HG03060 (cell line): ENCODE results near the gene PLAGL1.

ENCODE experiments used
- ATAC-seq: cut with Tn5 transposase; IDR thresholded peaks from one replicate; pipeline ENCODE4 v1.9.1; 2021; ENCODE audit warnings: low read depth, moderate number of reproducible peaks; ENCODE audit not compliant: unreplicated experiment

PLAGL1 gene

GRCh38 chr6:143967706-143968376 lies 40.2 kb downstream of the PLAGL1 start:
- ATAC-seq = no peak

DNA sequence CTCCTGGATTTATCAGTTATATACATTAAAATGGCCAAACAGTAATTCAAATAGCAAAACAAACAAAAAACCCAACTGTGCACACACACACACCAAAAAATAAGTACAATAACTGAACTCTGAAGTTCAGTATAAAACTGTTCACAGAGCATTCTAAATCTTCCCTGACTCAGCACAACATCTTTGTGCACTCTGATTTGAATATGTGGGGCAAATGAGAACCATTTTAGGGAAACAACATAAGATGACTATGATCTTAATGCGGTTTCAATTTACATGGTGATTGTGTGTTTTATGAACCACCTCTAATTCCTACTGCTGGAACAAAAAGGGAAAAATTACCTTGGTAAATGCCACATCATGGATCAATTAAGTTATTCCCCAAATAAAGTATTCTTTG lies 41.7 kb downstream of the PLAGL1 start:
- ATAC-seq = no peak

GRCh38 chr6:143965503-143966171 lies 42.4 kb downstream of the PLAGL1 start:
- ATAC-seq = no peak

- ATAC-seq = no peak
Observed at GRCh38 chr6:143964674-143965081, 43.4 kb downstream of the PLAGL1 start.

DNA sequence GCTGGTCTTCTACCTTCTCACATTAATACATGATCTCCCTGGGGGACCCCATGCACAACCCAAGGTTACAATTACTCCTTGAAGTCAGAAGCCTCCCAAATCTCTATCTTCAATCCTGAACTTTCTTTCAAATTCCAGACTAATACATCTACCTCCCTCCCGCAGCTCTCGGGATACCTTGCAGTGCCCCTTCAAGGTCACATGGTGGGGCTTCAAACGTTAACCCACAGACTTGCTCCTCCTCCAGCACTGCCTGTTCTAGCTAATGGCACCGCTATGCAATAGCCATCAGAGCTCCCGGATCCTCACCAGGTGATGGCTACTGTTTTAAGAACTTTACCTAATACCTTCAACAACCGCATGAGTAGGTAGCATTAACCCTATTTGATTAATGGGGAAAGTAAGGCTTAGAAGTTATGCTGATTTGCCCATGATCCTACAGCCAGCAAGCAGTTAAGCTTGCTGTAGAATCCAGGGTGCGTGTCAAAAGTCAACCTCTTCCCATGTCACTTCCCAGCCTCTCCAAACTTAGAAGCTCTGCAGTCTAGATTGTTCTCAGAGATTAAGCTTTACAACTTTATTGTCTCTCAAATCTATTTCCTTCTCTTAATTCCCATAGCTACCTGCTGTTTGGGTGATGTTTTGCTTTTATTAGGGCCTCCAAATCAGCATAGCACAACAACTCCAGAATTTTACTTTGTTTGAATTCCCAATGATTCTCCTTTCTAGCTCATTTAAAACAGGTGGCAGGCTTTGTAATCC lies 44.7 kb downstream of the PLAGL1 start:
- ATAC-seq = no peak

GRCh38 chr6:143961886-143962878 lies 45.9 kb downstream of the PLAGL1 start:
- ATAC-seq = no peak

DNA sequence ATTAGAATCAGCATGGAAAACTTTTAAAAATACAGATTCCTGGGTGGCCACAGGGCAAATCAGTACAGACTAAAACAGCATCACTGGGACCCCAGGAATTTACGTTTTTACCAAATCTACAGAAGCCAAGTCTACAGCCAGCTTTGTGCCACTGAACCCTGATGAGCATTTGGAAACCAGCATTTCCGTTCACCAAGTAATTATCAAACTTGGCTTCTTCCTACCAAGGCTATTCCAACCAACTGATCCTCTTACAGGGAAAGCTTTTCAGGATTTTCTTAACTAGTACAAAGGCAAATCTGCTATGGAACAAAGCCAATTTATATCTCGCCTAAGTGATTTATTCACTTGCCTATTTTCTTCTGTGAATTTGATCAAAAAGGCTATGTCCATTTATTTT lies 47.0 kb downstream of the PLAGL1 start:
- no peak for ATAC-seq

DNA sequence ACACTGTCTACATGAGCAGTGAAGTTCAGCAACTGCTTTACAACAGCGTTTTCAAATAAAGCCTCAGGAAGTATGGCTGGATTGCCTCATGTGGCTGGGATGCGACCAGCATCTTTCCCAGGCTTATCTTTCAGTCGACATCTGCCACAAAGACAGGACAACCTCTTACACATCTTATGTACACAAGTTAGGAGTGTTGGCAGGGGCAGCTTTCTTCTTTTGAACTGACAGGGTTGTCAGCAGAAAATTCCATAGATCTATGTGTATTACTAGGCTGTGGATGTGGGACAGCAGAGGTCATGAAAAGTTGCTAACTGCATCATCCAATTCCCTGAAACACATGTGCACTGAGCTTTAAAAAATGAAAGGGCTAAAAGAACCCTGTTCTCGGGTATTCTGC lies 48.1 kb downstream of the PLAGL1 start:
- no peak for ATAC-seq

GRCh38 chr6:143958839-143959399 lies 49.1 kb downstream of the PLAGL1 start:
- ATAC-seq = no peak

- no peak for ATAC-seq
Observed at GRCh38 chr6:143957679-143958274, 50.3 kb downstream of the PLAGL1 start.

DNA sequence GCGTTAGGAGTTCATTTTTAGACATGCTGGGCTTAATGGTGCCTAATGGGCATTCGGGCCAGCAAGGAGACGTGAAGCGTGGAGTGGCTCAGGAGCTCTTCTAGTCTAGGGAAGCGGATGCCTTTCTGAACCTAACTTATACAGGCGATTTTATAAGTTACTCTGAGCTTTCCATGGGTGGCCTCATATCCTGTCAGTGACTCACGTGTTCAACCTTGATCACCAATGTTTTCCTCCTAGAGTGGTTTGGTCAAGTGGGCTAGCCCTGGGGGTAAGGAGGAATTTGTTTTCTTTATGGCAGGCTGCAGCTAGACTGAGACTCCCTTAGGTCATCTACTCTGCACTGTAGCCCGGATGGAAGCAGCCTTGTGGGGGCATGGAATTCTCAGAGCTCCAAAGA lies 52.1 kb downstream of the PLAGL1 start:
- ATAC-seq = no peak

DNA sequence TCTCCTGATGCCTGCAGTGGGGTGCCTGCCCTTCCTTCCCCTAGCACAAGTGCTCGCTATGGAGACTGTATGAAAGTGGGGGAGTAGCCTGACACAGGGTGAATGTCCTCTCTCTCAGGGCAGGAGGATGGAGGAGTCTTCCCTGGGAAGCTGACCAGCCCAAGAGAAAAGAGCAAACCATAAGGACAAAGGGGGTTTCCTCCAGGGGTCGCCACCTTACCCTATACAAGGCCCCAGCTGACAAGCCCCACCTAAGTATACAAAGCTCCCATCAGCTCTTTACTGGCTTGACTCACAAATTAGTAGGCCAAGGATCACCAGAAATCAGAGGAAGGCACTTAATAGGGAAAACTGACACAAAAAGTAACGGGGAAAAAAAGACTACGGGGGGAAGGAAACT lies 54.1 kb downstream of the PLAGL1 start:
- no peak for ATAC-seq

GRCh38 chr6:143952947-143953701 lies 54.9 kb downstream of the PLAGL1 start:
- no peak for ATAC-seq

DNA sequence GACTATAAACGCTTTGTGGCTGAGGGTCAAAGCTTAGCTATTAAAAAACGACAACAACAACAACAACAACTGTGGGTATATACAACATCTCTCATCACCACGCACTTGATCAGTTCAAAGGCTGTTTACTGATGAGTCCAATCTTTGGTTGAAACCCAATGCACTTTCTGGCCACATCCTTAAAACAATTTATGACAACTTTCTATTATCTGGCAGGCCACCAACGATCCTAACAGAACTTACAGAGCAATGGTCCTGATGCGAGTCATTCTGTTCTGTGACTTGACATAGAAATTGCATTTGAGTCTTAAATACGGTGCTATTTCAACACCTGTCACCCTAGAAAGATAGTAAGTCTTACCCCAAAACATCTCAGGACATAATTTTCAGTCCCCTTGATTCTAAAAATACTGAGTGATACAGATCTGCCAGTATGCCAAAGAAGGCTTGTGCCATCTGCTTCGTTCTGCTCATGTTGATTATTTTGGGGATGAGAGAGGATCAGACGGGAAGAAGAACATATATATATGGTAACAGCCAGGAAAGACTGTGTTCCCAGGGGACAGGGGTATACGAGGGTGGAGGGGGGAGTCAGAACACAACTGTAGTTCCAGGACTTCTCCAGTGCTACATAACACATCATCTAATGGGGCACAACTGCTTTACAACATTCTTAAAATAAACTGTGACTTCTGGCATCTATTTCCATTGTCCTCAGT lies 55.8 kb downstream of the PLAGL1 start:
- no peak for ATAC-seq

DNA sequence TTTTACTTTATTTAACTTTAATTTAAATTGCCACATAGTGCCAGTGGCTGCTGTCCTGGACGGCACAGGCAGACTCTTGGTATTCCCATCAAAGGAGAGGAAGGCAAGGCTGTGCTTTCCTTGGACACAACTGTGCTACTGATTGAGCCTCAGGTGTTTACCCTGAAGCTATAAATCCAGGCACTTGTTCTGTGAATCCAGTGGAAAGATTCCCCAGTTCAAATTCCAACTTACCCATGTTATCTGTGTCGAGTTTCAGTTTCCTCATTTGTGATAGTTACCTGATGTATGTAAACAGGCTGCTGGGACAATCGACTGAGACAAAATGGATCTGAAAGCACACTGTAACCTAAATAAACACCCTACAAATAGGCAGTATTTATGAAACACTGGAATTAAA lies 57.2 kb downstream of the PLAGL1 start:
- ATAC-seq = no peak

DNA sequence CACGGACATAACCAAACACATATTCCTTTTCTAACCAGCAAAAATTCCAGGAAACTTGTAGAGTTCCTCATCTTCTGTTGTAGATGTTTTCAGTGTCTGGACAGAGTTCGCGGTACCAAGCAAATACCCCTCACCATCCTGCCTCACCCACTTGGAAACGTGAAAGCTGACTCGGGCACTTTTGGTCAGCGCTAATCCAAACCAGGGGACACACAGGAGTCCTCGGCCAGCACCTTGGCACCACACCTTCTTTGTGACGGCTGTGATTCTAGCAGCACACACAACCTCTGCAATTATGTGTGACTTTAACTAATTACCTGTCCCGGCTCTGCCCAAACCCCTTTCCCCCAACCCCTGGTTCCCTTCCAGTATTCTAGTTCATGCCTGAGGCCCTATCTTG lies 58.1 kb downstream of the PLAGL1 start:
- ATAC-seq = no peak

- ATAC-seq = no peak
Observed at GRCh38 chr6:143949535-143949934, 58.5 kb downstream of the PLAGL1 start.

DNA sequence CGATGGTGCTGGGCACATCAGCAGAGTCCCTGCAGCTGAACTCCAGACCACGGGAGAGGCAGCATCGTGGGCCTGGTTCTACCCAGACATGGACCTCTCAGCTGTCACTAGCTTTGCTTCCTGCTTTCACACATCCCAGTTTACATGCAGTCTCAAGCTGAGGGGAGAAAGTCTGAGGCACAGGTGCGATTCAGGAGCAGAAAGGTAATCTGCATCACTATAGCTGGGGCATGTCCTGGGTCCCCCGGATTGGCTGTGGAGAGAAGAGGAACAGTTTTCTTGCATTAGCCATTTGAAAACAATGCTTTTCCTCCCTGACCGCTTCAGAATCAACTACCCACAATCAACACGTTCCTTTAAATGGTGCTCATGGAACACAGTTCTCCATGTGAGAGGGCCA lies 59.9 kb downstream of the PLAGL1 start:
- no peak for ATAC-seq
